IPS-18c (cell line): ENCODE measurements around the gene LUM.

Source experiments
- H3K4me3 ChIP-seq: 2 replicates; pipeline ENCODE4 v1.7.0; 2013; ENCODE audit warnings: low read depth, mild to moderate bottlenecking, low read length, moderate library complexity; ENCODE audit not compliant: insufficient read depth
- H3K9me3 ChIP-seq: one replicate; pipeline ENCODE4 v1.6.1; 2013; ENCODE audit warnings: mild to moderate bottlenecking, low read length, moderate library complexity; ENCODE audit not compliant: control insufficient read depth, insufficient read depth

The LUM gene

GRCh38 chr12:91111366-91112325 is at the start of gene LUM:
LUM (minus strand) TSS chr12:91111494; CDS start chr12:91108979, 2,515 bp downstream.
- H3K4me3 ChIP-seq = no peak within 1 kb of the TSS
- no peaks in the 10 kb centered on the region for H3K9me3 ChIP-seq

- no peaks in the 10 kb centered on the region for H3K9me3 ChIP-seq
Observed at GRCh38 chr12:91161009-91161408, 49.7 kb upstream of the LUM start.

GRCh38 chr12:91155990-91156389 is 44.7 kb upstream of the LUM start:
- H3K9me3 ChIP-seq = no peaks in the 10 kb centered on the region
- no peak overlapping the region for H3K4me3 ChIP-seq

More at GRCh38 chr12:91161009-91161408, 49.7 kb upstream of the LUM start:
- H3K4me3 ChIP-seq = no peak overlapping the region

- Histone ChIP-seq H3K9me3 (no peaks in the 10 kb centered on the region), H3K4me3 (no peak overlapping the region)
Observed at GRCh38 chr12:91154131-91154530, 42.8 kb upstream of the LUM start.

- H3K9me3 ChIP-seq = no peaks in the 10 kb centered on the region
- no peak overlapping the region for H3K4me3 ChIP-seq
Observed at GRCh38 chr12:91144053-91144452, 32.8 kb upstream of the LUM start.

- no peak overlapping the region for H3K4me3 ChIP-seq
- no peaks in the 10 kb centered on the region for H3K9me3 ChIP-seq
Observed at GRCh38 chr12:91143206-91143605, 31.9 kb upstream of the LUM start.

GRCh38 chr12:91142221-91142631 is 30.9 kb upstream of the LUM start:
- Histone ChIP-seq H3K4me3 (no peak overlapping the region), H3K9me3 (no peaks in the 10 kb centered on the region)

- Histone ChIP-seq H3K4me3 (no peak overlapping the region), H3K9me3 (no peaks in the 10 kb centered on the region)
Observed at GRCh38 chr12:91140026-91140931, 29.0 kb upstream of the LUM start.

- Histone ChIP-seq H3K9me3 (no peaks in the 10 kb centered on the region), H3K4me3 (no peak overlapping the region)
Observed at GRCh38 chr12:91139286-91139685, 28.0 kb upstream of the LUM start.

- H3K9me3 ChIP-seq = no peaks in the 10 kb centered on the region
- H3K4me3 ChIP-seq = no peak overlapping the region
Observed at GRCh38 chr12:91138337-91138920, 27.1 kb upstream of the LUM start.

- Histone ChIP-seq H3K9me3 (no peaks in the 10 kb centered on the region), H3K4me3 (no peak overlapping the region)
Observed at GRCh38 chr12:91133871-91134270, 22.6 kb upstream of the LUM start.

- no peak overlapping the region for H3K4me3 ChIP-seq
Observed at GRCh38 chr12:91129662-91130362, 18.5 kb upstream of the LUM start.

GRCh38 chr12:91127751-91128150 is 16.5 kb upstream of the LUM start:
- Histone ChIP-seq H3K9me3 (no peaks in the 10 kb centered on the region), H3K4me3 (no peak overlapping the region)

More at GRCh38 chr12:91129662-91130362, 18.5 kb upstream of the LUM start:
- H3K9me3 ChIP-seq = no peaks in the 10 kb centered on the region

GRCh38 chr12:91127306-91127705 is 16.0 kb upstream of the LUM start:
- Histone ChIP-seq H3K9me3 (no peaks in the 10 kb centered on the region), H3K4me3 (no peak overlapping the region)

GRCh38 chr12:91126516-91126915 is 15.2 kb upstream of the LUM start:
- Histone ChIP-seq H3K9me3 (no peaks in the 10 kb centered on the region), H3K4me3 (no peak overlapping the region)

- Histone ChIP-seq H3K9me3 (no peaks in the 10 kb centered on the region), H3K4me3 (no peak overlapping the region)
Observed at GRCh38 chr12:91123236-91123916, 12.1 kb upstream of the LUM start.
